Measurements from ENCODE around the gene GAPVD1.
"Not testable (repeated sequence)": the region's sequence is repeated elsewhere in the genome, so short reads cannot be mapped to it uniquely, and the experiment has no call there.

GAPVD1 gene

DNA sequence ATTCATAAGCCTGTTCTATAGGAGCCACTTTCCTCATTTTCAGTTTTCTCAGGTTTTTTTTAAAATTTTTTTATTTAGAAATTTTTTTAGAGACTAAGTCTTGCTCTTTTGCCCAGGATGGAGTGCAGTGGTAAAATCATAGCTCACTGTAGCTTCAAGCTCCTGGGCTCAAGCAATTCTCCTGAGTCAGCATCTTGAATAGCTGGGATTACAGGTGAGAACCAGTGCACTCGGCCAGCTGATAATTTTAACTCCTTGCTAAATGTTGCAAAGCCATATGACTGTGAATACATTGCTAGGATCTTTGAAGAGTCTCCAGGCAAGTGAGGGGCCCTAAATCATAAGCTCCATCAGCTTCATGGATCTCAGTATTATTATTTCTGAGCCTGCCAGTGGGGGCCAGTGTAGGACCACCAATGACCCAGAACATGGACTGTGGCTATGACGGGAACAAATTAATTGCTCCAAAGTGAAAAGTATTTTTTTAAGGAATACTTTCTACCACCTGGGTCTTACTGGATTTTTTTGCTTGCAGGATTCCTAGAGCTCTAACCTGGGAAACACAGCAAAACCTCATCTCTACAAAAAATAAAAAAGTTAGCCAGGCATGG is 5.7 kb upstream of the GAPVD1 start:
- no peak for FAIRE-seq

DNA sequence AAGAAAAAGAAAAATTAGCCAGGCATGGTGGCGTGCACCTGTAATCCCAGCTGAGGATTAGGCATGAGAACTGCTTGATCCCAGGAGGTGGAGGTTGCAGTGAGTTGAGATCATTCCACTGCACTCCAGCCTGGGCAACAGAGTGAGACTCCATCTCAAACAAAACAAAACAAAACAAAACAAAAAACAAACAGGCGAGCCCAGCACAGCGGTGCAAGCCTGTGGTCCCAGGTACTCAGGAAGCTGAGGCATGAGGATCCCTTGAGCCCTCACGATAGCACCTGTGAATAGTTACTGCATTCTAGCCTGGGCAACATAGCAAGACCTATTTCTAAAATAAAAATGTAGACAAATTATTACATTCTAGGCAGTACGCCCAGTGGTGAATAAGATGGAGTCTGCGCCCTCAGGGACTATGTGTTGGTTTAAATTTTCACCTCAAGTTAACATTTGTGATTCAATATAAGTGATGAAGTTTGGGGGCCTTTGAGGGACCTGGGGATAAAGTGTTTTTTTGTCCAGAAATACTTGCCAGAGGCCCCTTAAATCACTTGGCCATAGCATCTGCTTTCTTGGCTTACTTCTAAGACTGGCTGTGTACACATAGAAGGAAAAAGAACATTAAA is 3.4 kb upstream of the GAPVD1 start:
- FAIRE-seq = no peak

DNA sequence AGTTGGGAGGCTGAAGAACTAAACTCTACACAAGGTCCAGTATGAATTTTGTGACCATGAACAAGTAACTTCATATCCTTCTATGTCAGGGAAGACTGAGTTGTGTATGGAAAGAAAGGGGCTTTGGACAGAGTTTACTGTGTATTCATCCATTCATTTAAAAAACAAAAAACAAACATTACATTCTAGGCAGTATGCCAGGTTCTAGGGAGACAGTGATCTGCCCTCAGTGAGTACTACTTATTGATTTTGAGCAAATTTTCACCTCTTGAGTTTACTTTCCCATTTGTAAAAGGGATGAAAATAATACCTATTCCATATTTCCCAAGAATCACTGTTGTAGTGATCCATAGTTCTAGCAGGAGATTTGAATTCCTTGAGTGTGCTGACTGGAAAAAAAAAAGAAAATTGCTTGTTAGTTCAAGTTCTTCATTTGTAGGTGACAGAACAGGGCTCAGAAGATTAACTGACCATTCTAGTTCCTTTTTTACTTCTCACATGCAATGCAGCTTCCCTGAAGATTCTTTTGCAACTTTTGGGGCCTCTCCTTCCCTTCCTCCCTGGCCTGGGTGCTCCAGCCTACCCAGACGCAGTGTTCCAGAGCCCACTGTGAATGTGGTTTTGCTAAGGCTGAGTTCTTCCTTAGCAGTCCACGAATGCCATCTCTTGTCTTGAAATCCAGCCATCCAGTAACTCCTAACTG is 2.6 kb upstream of the GAPVD1 start:
- no peak for FAIRE-seq

DNA sequence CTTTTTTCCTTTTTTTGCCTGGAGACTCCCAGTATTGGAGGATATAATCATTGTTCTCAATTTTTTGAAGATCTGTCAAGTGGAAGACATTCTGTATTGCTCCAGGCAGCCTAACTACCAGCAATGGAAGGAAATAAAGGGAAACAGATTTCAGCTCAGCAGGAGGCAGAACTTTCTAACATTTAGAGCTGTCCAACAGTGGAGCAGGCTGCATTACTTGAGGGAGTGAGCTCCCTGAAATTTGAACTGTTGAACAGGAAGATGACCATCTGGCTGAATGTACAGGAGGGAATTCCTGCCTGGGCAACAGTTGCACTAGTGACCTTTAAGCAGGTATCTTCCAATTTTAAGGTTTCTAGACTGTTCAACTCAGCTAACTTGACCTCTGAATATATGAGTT is 1.1 kb upstream of the GAPVD1 start:
- no peak for FAIRE-seq

DNA sequence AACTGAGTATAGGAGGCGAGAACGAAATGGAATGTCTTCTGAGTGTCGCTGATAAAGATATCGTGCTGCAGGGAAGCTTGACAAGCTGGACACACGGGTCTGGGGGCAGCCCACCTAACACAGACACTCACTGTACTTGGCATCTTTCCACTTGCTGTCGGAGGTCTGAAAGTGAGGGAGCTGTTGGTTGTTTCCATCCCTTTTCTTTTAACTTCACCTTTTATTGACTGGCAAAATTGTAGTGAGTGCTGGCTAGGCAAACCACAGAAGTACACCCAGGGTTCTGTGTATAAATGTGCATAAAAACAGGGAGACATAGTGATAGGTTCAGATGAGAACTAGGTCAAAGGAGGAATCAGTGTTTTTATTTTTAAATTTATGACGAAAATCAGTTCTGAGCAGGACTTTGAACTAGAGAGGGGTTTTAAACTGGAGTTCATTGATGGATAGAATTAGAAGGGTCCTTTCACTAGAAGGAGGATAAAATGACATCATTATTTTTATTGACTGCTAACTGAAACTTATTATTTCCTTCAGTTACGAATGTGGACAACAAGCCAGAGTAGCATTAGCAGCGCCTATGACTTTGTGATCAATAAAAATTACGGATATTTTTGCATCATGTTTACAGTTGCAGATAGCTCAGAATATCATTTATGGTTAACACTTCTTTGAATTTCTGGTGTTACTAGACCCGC is 817 bp downstream of the GAPVD1 start:
- FAIRE-seq = no peak

DNA sequence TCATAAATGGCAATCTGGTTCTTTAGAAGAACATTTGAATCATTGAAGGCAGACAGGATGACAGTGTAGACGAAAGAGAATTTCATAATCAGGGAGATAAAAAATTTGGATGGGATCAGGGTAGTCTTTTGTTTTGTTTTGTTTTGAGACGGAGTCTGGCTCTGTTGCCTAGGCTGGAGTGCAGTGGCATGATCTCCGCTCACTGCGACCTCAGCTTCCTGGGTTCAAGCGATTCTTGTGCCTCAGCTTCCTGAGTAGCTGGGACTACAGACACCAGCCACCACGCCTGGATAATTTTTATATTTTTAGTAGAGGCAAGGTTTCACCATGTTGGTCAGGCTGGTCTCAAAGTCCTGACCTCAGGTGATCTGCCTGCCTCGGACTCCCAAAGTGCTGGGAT is 2.4 kb downstream of the GAPVD1 start:
- FAIRE-seq = not testable (repeated sequence)

DNA sequence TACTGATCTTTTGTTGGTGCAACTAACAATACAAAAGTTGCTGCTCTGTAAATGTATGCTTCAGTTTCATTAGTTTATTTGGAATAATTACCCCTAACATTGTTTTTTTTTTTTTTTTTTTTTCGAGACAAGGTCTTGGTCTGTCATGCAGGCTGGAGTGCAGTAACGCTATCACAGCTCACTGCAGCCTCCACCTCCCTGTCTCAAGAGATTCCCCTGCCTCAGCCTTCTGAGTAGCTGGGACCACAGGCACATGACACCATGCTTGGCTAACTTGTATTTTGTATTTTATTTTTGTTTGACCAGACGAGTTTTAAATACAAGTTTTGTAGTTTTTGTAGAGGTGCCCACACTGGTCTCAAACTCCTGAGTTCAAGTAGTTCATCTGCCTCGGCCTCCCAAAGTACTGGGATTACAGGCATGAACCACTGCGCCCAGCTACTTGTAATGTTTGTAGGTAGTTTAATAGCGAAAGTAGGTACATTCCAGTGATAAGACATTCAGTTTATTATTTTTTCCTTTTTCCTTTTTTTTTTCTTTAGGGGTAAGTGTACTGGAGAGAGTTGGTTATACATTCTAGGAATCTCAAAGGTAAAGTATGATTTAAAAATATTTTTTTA is 6.9 kb downstream of the GAPVD1 start:
- no peak for FAIRE-seq

DNA sequence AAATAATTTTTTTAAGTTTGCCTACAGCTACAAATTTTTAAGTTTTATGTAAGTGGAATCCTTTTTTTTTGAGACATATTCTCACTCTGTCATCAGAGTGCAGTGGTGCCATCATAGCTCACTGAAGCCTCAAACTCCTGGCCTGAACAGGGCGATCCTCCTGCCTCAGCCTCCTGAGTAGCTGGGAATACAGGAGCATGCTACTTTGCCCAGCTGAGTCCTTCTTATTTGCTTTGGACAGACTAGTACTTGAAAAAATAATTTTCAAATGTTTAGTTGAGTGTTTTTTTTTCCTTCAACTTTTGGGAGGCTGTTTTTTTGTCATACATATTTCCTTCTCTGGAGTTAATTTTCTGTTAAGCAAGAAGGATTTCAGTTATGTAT is 7.4 kb downstream of the GAPVD1 start:
- no peak for FAIRE-seq

DNA sequence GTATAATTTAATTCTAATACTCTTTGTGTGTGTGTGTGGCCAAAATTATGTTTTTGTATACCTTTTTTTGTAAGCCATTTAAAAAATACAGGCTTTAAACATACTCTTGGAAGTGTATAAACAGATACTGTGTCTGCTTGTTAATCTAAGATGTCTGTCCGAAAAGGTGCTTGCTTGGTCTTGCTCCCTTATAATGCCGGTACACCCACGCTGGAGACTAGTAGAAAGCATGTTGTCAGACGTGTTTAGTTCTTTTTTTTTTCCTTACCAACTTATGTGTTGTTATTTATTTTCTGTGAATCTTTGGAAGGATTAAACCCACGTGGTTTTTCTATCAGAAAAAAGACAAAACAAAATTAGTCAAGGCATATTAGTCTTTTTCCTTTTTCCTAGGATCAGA is 9.5 kb downstream of the GAPVD1 start:
- FAIRE-seq = no peak

DNA sequence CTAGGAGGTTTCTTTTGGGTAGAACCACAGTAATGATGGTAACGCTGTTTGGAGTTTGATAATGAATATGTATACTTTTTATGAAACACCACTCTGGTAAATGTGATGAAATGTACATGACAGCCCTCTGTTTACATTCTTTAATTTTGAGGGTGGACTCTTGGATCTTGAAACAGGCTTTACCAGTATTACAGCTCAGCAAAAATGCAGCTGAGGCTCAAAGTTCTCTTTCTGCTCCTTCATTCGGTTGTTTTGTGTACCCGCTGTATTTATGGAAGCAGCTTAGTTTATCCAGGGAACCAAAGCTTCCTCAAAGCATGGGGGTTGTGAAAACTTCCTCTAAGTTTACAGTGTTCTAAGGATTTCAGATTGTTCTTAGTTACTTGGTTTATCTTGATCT is 11.1 kb downstream of the GAPVD1 start:
- no peak for FAIRE-seq

DNA sequence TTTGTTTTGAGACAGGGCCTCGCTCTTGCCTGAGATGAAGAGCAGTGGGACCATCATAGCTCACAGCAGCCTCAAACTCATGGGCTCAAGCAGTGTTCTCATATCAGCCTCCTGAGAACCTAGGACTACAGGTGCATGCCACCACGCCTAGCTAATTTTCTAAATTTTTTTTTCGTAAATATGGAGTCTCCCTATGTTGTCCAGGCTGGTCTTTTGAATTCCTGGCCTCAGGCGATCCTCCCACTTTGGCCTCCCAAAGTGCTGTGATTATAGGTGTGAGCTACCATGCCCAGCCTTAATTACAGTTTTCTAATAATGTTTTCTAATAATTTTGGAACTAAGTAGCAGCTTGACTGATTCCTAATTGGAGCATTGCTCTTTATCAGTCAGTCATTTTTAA is 15.1 kb downstream of the GAPVD1 start:
- FAIRE-seq = no peak

DNA sequence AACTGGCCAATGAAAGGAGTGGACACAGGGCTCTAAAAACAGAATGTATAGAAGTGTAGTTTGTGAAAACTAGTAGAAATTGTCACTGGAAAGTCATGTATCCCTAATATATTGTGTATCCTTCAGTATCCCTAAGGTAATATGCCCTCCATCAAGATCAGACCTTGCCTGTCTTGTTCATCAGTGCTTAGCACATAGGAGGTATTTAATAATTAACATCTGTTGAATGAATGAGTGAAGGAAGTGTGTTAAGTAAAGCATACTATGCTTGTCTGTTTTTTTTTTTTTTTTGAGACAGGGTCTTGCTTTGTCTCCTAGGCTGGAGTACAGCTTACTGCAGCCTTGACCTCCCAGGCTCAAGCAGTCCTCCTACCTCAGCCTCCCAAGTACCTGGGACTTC is 15.8 kb downstream of the GAPVD1 start:
- no peak for FAIRE-seq

DNA sequence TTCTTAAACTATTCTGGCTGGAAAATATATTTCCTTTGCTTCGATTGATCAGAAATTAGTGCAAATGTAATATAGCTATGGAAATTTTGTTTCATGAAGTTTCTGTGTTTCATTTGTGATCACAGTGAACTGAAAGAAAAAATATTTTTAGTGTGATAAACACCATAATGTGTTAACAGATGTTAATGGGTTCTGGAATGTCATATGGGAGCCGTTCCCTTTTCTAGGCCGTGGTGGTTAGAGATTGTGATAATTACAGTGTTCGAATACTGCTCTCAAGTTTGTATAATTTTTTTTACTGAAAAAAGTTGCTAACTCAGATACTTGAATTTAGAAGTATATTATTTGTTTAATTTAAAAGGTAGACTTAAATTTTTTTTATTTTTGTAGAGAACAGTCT is 19.3 kb downstream of the GAPVD1 start:
- FAIRE-seq = no peak

DNA sequence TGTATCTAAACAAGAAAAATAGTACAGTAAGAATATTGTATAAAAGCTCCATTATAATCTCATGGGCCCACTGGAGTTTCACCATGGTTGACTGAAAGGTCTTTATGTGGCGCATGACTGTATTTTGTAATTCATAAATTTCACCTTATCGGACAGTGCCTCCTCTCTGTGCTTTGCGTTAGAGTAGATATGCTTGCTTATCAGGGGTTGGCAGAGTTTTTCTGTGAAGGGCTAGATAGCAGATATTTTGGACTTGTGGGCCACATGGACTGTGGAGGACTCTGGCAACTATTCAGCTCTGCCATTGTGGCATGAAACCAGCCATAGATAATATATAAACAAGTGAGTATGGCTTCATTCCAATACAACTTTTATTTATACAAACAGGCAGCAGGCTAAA is 23.2 kb downstream of the GAPVD1 start:
- FAIRE-seq = no peak

DNA sequence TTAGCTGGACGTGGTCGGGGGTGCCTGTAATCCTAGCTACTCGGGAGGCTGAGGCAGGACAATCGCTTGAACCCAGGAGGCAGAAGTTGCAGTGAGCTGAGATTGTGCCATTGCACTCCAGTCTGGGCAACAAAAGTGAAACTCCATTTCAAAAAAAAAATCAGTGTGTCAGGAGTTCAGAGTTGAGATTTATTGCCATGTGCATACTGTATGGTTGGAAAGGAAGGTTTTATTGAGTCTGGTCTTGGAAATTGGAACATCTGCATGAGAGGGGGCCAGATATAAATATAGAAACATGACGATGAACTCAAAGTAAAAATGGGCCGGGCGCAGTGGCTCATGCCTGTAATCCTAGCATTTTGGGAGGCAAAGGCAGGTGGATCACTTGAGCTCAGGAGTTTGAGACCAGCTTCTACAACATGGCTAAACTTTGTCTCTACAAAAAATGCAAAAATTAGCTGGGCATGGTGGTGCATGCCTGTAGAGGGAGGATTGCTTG is 25.4 kb downstream of the GAPVD1 start:
- FAIRE-seq = not testable (repeated sequence)

DNA sequence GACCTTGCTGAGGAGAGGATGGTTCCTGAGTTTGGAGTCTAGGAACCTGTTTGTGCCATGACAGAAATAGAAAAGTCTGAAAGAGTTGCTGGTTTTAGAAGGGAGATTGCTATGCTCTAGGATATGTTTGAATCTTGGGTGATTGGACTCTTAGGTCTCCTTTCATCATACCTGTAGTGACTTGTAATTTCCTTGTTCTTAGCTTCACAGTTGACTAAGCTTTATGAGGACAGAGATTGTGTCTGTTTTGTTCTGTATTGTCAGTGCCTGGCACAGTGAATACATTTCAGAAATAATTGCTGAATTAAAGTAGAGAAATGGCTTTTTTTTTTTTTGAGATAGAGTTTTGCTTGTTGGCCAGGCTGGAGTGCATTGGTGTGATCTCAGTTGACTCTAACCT is 31.5 kb downstream of the GAPVD1 start:
- FAIRE-seq = no peak

DNA sequence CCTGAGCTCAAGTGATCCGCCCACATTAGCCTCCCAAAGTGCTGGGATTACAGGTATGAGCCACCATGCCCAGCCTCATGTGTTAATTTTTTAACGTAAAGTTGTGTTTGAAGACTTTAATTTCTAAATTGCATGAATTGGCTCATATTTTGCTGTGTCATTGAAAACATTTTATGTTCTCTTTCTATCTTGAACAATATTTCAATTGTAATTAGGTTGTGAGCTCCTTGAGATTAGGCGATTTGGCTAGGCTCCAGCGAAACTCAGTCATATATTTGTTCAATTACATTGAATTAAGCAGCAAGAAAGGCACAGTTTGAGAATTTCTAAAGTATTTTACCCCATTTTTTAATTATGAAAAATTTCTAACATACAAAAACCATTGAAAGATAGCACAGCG is 34.0 kb downstream of the GAPVD1 start:
- FAIRE-seq = no peak

DNA sequence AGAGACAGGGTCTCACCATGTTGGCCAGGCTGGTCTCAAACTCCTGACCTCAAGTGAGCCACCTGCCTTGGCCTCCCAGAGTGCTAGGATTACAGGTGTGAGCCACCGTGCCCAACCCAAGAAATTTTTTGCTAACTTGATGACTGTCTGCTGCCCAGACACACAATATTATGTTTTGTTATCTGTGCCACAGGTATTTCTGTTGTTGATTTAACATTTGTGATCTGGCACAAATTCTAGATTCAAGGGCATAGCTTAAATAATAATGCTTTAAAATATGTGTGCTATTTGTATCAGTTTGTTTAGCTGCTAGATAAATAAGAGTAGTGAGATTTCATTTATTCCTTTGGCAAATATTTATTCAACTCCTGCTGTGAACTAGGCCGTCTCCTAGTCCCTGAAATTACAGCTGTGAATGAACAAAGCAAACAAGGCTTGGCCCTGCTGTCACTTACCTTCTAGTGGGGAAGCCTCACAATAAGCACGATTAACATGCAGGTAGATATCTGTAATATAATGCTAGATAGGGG is 35.3 kb downstream of the GAPVD1 start:
- FAIRE-seq = no peak

DNA sequence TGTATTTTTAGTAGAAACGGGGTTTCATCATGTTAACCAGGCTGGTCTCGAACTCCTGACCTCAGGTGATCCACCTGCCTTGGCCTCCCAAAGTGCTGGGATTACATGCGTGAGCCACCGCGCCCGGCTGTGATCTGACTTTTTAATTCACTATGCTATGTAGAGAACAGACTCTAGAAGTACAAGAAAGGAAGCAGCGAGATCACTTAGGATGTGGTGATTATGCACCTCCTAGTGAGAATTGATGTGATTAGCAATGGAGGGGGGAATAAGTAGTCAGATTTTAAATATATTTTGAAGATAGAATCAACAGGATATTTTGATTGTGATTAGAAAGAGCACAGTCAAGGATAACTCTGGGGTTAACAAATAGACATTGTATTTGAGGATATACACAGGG is 36.3 kb downstream of the GAPVD1 start:
- FAIRE-seq = no peak

DNA sequence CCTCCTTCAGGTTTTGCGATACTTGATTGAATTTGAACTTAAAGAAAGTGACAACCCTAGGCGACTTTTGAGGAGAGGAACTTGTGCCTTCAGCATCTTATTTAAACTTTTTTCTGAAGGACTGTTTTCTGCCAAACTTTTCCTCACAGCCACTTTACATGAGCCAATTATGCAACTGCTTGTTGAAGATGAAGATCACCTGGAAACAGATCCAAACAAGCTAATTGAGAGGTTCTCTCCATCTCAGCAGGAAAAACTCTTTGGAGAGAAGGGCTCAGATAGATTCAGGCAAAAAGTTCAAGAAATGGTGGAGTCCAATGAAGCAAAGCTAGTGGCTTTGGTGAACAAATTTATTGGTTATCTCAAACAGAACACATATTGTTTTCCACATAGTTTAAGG is 40.6 kb downstream of the GAPVD1 start:
- FAIRE-seq = no peak

DNA sequence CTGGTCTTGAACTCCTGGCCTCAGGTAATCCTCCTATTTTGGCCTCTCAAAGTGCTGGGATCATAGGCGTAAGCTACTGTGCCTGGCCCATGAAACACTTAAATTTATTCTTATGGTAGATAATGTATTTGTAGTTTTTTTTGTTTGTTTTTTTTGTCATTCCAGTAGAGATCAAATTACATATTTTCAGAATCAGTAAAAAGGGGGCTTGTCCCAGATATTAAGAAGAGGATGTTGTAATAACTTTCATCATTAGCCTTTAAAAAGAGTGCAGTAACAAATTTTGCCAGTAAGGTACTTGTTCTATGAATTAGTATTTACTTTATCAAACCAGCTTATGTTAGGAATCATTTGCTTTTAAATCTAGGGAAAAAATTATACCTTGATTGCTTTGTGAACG is 42.6 kb downstream of the GAPVD1 start:
- no peak for FAIRE-seq

DNA sequence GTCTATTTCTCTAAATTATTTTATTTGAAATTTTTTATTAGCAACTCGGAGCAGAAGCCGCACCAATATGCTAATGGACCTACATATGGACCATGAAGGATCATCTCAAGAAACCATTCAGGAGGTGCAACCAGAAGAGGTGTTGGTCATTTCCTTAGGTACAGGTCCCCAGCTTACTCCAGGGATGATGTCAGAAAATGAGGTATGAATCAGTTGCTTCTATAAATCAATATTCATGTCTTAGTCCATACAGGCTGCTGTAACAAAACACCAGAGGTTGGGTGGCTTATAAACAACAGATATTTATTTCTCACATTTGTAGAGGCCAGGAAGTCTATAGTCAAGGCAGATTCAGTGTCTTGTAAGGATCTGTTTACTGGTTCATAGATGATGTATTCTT is 50.8 kb downstream of the GAPVD1 start:
- FAIRE-seq = no peak

DNA sequence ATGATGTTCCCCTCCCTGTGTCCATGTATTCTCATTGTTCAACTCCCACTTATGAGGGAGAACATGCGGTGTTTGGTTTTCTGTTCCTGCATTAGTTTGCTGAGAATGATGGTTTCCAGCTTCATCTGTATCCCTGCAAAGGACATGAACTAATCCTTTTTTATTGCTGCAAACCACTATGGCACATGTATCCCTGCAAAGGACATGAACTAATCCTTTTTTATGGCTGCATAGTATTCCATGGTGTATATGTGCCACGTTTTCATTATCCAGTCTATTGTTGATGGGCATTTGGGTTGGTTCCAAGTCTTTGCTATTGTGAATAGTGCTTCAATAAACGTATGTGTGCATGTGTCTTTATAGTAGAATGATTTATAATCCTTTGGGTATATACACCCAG is 54.7 kb downstream of the GAPVD1 start:
- not testable (repeated sequence) for FAIRE-seq

Measured in colon (tissue), 2 donors.